Measurements from ENCODE around the gene CLCNKB.
A peak's percentile ranks its signal among the peaks of the same experiment; 100 is the strongest.

CLCNKB gene

DNA sequence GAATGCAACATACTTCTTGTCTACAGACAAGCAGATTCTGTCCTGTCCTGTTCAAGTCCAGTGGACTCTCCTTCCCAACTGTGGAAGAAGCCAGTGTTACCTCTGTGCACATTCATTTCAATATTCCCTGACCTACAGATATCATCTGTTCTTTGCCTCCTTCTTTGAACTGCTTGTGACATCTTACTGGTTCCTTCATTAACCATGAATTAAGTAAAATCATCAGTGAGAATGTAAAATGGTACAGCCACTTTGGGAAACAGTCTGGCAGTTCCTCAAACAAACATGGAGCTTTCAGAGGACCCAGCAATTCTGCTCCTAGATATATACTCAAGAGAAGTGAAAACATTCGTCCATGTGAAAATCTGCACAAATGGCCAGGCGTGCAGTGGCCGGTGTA lies 32.7 kb upstream of the CLCNKB start:
- DNase-seq (ENCODE audit: low spot score): no peak
- in situ Hi-C loops (cut with MboI; ENCODE audit: low pct_unique_long_range_greater_than_20kb, low sequenced_read_pairs, unreplicated experiment): no loop called here
- TF ChIP-seq, protein P1, sequence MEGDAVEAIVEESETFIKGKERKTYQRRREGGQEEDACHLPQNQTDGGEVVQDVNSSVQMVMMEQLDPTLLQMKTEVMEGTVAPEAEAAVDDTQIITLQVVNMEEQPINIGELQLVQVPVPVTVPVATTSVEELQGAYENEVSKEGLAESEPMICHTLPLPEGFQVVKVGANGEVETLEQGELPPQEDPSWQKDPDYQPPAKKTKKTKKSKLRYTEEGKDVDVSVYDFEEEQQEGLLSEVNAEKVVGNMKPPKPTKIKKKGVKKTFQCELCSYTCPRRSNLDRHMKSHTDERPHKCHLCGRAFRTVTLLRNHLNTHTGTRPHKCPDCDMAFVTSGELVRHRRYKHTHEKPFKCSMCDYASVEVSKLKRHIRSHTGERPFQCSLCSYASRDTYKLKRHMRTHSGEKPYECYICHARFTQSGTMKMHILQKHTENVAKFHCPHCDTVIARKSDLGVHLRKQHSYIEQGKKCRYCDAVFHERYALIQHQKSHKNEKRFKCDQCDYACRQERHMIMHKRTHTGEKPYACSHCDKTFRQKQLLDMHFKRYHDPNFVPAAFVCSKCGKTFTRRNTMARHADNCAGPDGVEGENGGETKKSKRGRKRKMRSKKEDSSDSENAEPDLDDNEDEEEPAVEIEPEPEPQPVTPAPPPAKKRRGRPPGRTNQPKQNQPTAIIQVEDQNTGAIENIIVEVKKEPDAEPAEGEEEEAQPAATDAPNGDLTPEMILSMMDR (IDR thresholded peaks at IDR 0.05; ENCODE audit: extremely low read depth, insufficient read depth, missing control alignments): no peak

DNA sequence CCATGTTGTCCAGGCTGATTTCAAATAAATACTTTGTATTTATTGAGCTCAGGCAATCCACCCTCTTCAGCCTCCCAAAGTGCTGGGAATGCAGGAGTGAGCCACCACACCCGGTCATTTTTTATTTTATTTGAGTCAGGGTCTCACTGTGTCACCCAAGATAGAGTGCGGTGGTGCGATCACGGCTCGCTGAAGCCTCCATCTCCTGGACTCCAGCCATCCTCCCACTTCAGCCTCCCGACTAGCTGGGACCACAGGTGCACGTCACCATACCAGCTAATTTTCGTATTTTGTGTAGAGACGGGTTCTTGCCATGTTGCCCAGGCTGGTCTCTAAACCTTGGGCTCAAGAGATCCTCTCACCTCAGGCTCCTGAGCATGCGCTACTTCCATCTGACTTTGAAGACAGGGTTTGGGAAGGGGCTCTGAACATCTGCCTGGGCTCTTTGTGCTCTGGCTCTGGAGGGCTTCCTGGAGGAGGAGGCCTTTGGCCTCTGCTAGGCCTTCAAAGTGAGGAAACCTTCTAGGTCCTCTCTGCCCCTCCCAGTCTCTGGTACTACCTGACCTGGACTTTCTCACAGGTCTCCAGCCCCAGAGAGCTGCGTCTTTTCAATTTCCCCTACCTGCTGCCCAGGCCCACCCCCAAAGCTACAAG lies 31.5 kb upstream of the CLCNKB start:
- TF ChIP-seq, protein P1 (IDR thresholded peaks at IDR 0.05; ENCODE audit: extremely low read depth, insufficient read depth, missing control alignments): no peak
- in situ Hi-C loops (cut with MboI; ENCODE audit: low pct_unique_long_range_greater_than_20kb, low sequenced_read_pairs, unreplicated experiment): no loop called here
- no peak for DNase-seq (ENCODE audit: low spot score)

DNA sequence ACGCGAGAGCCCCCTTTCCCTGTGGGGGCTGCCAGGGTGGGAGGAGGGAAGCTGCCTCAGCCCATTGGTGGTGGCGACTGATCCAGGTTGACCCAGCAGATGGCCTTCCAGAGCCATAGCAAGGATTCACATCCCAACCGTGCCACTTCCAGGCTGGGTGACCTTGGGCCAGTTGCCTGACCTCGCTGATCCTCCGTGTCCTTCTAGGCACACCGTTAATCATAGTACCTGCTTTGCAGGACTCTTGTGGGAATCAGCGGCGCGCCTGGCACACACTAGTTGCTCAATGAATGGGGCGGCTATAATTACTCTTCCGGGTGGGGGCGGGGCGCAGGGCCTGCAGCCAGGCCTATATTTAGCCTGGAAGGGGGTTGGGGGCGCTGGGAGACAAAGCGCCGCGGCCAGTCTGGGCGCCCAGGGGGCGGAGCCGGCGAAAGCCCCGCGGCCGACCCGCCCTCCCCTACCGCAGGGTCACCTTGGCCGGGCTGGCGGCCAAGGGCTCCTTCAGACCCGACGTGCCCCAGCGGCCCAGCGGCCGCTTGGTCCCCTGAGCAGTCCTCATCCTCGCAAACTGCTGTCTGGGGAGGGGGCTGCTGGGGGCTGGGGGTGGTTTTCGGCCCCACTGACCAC lies 30.9 kb upstream of the CLCNKB start:
- DNase-seq (ENCODE audit: low spot score): peak; percentile 79
- TF ChIP-seq, protein P1 (IDR thresholded peaks at IDR 0.05; ENCODE audit: extremely low read depth, insufficient read depth, missing control alignments): no peak
- in situ Hi-C loops (cut with MboI; ENCODE audit: low pct_unique_long_range_greater_than_20kb, low sequenced_read_pairs, unreplicated experiment): no loop called here

DNA sequence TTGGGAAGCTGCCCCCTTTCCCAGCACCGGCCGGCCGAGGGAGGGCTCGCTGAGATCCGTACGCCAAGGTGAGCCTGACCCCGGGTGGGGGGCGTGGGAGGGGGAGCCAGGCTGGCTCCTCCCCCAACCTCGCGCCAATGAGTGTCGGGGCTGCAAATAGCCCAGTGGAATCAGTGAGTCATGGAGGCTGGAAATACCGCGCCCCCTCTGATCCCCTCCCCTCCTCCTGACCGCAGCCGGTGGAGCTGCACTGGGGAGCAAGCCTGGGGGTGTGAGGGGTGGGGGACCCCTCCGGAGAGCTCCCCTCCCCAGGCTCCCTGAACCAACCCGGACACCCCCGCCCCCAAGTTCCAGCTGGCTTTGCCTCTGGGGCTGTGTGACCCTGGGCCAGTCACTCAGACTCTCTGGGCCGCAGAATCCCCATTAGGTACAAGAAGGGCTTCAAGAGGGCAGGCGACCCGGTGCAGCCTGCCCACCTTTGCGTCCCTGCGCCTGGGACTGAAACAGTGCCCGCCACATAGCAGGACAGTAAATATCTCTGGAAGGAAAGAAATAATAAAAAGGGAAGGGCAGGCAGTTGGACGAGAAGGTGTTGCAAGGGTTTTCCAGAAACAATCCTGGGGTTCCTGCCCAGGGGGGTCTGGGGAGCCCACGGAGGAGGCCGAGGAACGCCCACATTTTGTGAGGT lies 30.2 kb upstream of the CLCNKB start:
- TF ChIP-seq, protein P1 (IDR thresholded peaks at IDR 0.05; ENCODE audit: extremely low read depth, insufficient read depth, missing control alignments): no peak
- in situ Hi-C loops (cut with MboI; ENCODE audit: low pct_unique_long_range_greater_than_20kb, low sequenced_read_pairs, unreplicated experiment): no loop called here
- peak; percentile 76 for DNase-seq (ENCODE audit: low spot score)

DNA sequence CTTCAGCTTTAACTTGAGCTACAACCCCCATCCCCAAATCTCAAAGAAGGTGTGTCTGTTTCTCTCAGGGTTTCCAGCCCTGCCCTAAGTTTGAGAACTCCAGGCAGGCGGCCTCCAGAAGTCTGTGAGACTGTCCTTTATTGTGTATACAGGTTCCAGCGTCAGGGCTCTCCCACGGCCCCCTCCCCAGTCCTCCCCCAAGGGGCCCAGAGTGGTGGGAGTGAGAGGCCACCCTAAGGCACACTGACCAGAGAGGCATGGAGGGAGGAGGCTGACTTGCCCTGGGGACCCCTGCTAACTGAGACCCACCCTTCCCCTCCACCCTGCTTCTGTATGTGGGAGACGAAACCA lies 29.7 kb upstream of the CLCNKB start:
- DNase-seq (ENCODE audit: low spot score): no peak
- TF ChIP-seq, protein P1 (IDR thresholded peaks at IDR 0.05; ENCODE audit: extremely low read depth, insufficient read depth, missing control alignments): no peak
- in situ Hi-C loops (cut with MboI; ENCODE audit: low pct_unique_long_range_greater_than_20kb, low sequenced_read_pairs, unreplicated experiment): no loop called here

DNA sequence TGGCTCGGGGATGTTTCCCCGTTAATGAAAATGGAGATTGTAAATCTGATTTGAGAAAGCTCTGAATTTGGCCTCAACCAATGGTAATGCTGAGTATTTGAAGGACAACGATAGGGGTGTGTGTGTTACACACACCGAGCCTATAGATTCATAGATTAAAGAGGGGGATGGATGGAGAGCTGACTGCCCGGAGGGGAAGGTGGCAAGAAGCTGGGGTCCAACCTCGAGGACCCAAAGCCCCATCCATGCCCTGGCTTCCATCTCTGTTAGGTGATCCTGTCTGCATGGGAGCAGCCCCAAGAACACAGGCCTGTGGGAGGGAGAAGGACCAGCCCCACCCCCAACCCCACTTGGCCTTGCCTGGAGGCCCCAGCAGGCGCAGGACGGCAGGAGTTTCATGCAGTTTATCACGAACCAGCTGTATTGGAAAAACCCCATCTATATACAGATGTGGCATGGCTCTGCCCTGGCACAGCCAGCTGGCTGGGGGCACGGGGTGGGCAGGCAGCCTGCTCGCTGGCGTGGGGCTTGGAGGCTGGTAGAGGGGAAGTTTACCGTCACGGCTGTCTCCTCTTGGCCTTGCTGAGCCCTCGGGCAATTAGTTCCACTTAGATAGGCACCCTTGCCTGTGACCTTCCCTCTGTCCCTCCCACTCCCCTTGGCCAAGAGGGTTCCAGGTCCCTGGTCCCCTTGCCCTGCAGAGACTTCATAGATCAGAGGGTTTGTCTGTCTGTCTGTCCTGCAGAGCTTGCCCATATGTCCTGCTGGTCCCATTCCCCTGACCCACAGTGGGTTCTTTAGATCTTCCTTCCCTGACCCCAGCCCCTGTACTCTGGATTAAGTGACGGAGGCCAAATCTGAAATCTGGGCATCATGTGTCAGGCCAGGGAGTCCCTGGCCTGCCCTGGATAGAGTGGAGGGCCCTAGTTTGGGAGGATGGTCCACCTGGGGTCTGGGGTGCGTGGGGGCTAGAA lies 28.8 kb upstream of the CLCNKB start:
- DNase-seq (ENCODE audit: low spot score): no peak
- in situ Hi-C loops (cut with MboI; ENCODE audit: low pct_unique_long_range_greater_than_20kb, low sequenced_read_pairs, unreplicated experiment): no loop called here
- TF ChIP-seq, protein P1 (IDR thresholded peaks at IDR 0.05; ENCODE audit: extremely low read depth, insufficient read depth, missing control alignments): no peak

Data from GM13977 (cell line).